ENCODE data around the gene GEMIN7.
A peak's percentile ranks its signal among the peaks of the same experiment; 100 is the strongest.

Gene GEMIN7

GRCh38 chr19:45063851-45064801 is 14.9 kb upstream of the GEMIN7 start:
- no peak for DNase-seq

GRCh38 chr19:45066921-45067661 is 12.0 kb upstream of the GEMIN7 start:
- DNase-seq: no peak

- no peak for DNase-seq
Measured at GRCh38 chr19:45068041-45068440, 11.0 kb upstream of the GEMIN7 start.

GRCh38 chr19:45069056-45069455 is 10.0 kb upstream of the GEMIN7 start:
- no peak for DNase-seq

GRCh38 chr19:45070214-45070613 is 8.8 kb upstream of the GEMIN7 start:
- DNase-seq: no peak

- DNase-seq: no peak
Measured at GRCh38 chr19:45070861-45071544, 8.1 kb upstream of the GEMIN7 start.

GRCh38 chr19:45071545-45071938 is 7.5 kb upstream of the GEMIN7 start:
- DNase-seq: no peak

GRCh38 chr19:45071969-45072790 is 6.9 kb upstream of the GEMIN7 start:
- DNase-seq: no peak

GRCh38 chr19:45074744-45075300 is 4.2 kb upstream of the GEMIN7 start:
- no peak for DNase-seq

- DNase-seq: peak in 1 of 2 experiments; percentile 3
Measured at GRCh38 chr19:45075301-45076028, 3.6 kb upstream of the GEMIN7 start.

GRCh38 chr19:45076029-45076850 is 2.8 kb upstream of the GEMIN7 start, which contains the start of gene ZNF296:
ZNF296 (minus strand) TSS chr19:45076478; CDS start chr19:45076373, 105 bp downstream.
- DNase-seq: peak in 1 of 2 experiments; percentile 13

GRCh38 chr19:45076851-45077730 is 2.0 kb upstream of the GEMIN7 start:
- DNase-seq: no peak

- DNase-seq: no peak
Measured at GRCh38 chr19:45078390-45079062, 534 bp upstream of the GEMIN7 start.

- no peak for DNase-seq
Measured at GRCh38 chr19:45079911-45080370, 881 bp downstream of the GEMIN7 start.

GRCh38 chr19:45082170-45082569 is 3.1 kb downstream of the GEMIN7 start:
- DNase-seq: no peak

- DNase-seq: no peak
Measured at GRCh38 chr19:45086480-45086879, 7.4 kb downstream of the GEMIN7 start.

GRCh38 chr19:45087531-45087930 is 8.5 kb downstream of the GEMIN7 start:
- no peak for DNase-seq

- no peak for DNase-seq
Measured at GRCh38 chr19:45090034-45090433, 11.0 kb downstream of the GEMIN7 start.
